Kidney (tissue), 14 donors: ENCODE data around the gene EPB41L5. TPM values are rescaled to one million over a fixed set of nuclear protein-coding genes. Genes with fewer than 3 reads are reported as not detected.
"Not testable (repeated sequence)": the region's sequence is repeated elsewhere in the genome, so short reads cannot be mapped to it uniquely, and the experiment has no call there.

ENCODE experiments used
- DNase-seq, 5 donors: peaks; one replicate each; pipeline ENCODE4 v3.0.0-alpha.2; 2013 to 2020
- FAIRE-seq: peaks from 2 replicates; lab custom pipeline; 2012; peaks lifted over from hg19 to GRCh38; lab: Jason Lieb, UNC
- H3K27ac ChIP-seq, 2 donors: one replicate each; pipeline ENCODE4 v1.7.0; 2013; ENCODE audit warnings: low read depth in 2 of 2, low read length in 2 of 2, inconsistent platforms in 1 of 2
- H3K27me3 ChIP-seq: one replicate; pipeline ENCODE4 v1.7.1; 2013; ENCODE audit warnings: low read length, inconsistent platforms; ENCODE audit not compliant: control insufficient read depth, insufficient read depth
- H3K36me3 ChIP-seq, 3 donors: one replicate each; pipeline versions ENCODE4 v1.7.0 to v1.7.1; 2013; ENCODE audit warnings: low read length in 3 of 3, control low read depth in 1 of 3, inconsistent platforms in 1 of 3; ENCODE audit not compliant: insufficient read depth in 3 of 3, control insufficient read depth in 2 of 3
- H3K4me1 ChIP-seq, 3 donors: one replicate each; pipeline versions ENCODE4 v1.7.0 to v1.7.1; 2013; ENCODE audit warnings: low read length in 3 of 3, inconsistent platforms in 1 of 3, low read depth in 1 of 3; ENCODE audit not compliant: control insufficient read depth in 2 of 3, insufficient read depth in 2 of 3
- H3K4me3 ChIP-seq, 3 donors: one replicate each; pipeline versions ENCODE4 v1.7.0 to v1.8.1; 2013; ENCODE audit warnings: low read length in 3 of 3, control low read depth in 1 of 3, inconsistent platforms in 1 of 3
- H3K9ac ChIP-seq, 3 donors: one replicate each; pipeline versions ENCODE4 v1.7.0 to v1.7.1; 2013; ENCODE audit warnings: low read length in 3 of 3, control low read depth in 1 of 3, inconsistent platforms in 1 of 3
- H3K9me3 ChIP-seq, 3 donors: one replicate each; pipeline versions ENCODE4 v1.7.0 to v1.7.1; 2013; ENCODE audit warnings: low read length in 3 of 3, control low read depth in 1 of 3, inconsistent platforms in 1 of 3; ENCODE audit not compliant: control insufficient read depth in 2 of 3, insufficient read depth in 1 of 3
- CTCF ChIP-seq: IDR thresholded peaks from 3 replicates; pipeline ENCODE4 v1.5.1; 2012; ENCODE audit warnings: mild to moderate bottlenecking, moderate library complexity, borderline replicate concordance; ENCODE audit not compliant: insufficient read depth; ENCODE audit errors: extremely low read depth
- intact Hi-C: fragments of 100-400 bp; cut with DNase I; formaldehyde crosslinking; loops from one replicate; pipeline ENCODE4 v1.11.1; 2022
- polyA plus RNA-seq: library from polyadenylated mRNA; stranded (reverse); fragments of 350-450 nt; fragmentation: Illumina TruSeq; extraction: RNeasy Lipid Tissue Mini Kit (QIAGEN cat#74804); gene quantifications from one replicate; pipeline ENCODE4 v1.2.3, GENCODE V29; 2014; ENCODE audit warnings: low read depth, low replicate concordance; ENCODE audit not compliant: insufficient read depth
- total RNA-seq: library from RNA; stranded (reverse); fragmentation: NEBNext Ultra II Directional; extraction: Animal tissue kit (Norgen Biotek cat#: 25700); gene quantifications from one replicate; pipeline ENCODE4 v1.2.1, GENCODE V29; 2021
- donor health status: control.
- donor health status: control.
- donor health status: control.
- donor health status: control.
- donor health status: control.
- donor health status: DM: yes; HTN: yes; CAD: no.
- donor health status: Normal renal cell carcinoma (clear cell type).

Gene EPB41L5
- total and polyA plus RNA-seq, 2 donors from 2014 or later, result 28.2 to 49.4 TPM

GRCh38 chr2:120037995-120038541 is 25.2 kb downstream of the EPB41L5 start:
- no peak overlapping the region for H3K27ac ChIP-seq
- TF ChIP-seq CTCF, result no peak
- no peak overlapping the region for H3K9ac ChIP-seq
- no peak overlapping the region for H3K4me3 ChIP-seq
- H3K4me1 ChIP-seq, result no peaks in the 10 kb centered on the region
- no peaks in the 10 kb centered on the region for H3K36me3 ChIP-seq
- intact Hi-C loops, result no loop called here
- H3K27me3 ChIP-seq, result no peaks in the 10 kb centered on the region
- no peaks in the 10 kb centered on the region for H3K9me3 ChIP-seq
- DNase-seq (no peak), FAIRE-seq (no peak)

- no peak for FAIRE-seq
These were observed 29.5 kb downstream of the EPB41L5 start for GRCh38 chr2:120042359-120042758.

GRCh38 chr2:120044336-120044735 is 31.5 kb downstream of the EPB41L5 start:
- Histone ChIP-seq H3K27ac (no peak overlapping the region), H3K9ac (no peak overlapping the region), H3K4me3 (no peak overlapping the region), H3K9me3 (peaks cover 0 to 4% (median 0%) of the 10 kb centered on the region in 3 donors), H3K27me3 (no peaks in the 10 kb centered on the region), H3K36me3 (peaks cover 0 to 12% (median 6%) of the 10 kb centered on the region in 3 donors), H3K4me1 (no peaks in the 10 kb centered on the region)
- intact Hi-C loops, result no loop called here
- DNase-seq (no peak), FAIRE-seq (no peak)
- no peak for TF ChIP-seq CTCF

More at GRCh38 chr2:120042359-120042758, 29.5 kb downstream of the EPB41L5 start:
- no peak for DNase-seq
- no peak overlapping the region for H3K27ac ChIP-seq
- peaks cover 0 to 4% (median 0%) of the 10 kb centered on the region in 3 donors for H3K9me3 ChIP-seq
- no peak overlapping the region for H3K9ac ChIP-seq
- H3K4me3 ChIP-seq, result no peak overlapping the region
- no peaks in the 10 kb centered on the region for H3K4me1 ChIP-seq
- H3K27me3 ChIP-seq, result no peaks in the 10 kb centered on the region
- no peak for TF ChIP-seq CTCF
- intact Hi-C loops, result no loop called here
- H3K36me3 ChIP-seq, result peaks cover 0 to 12% (median 6%) of the 10 kb centered on the region in 3 donors

- FAIRE-seq, H3K27me3 ChIP-seq, H3K9me3 ChIP-seq, H3K4me3 ChIP-seq, H3K27ac ChIP-seq, H3K9ac ChIP-seq, DNase-seq, H3K4me1 ChIP-seq, intact Hi-C loops: not testable (repeated sequence)
- H3K36me3 ChIP-seq, result peaks cover 0 to 12% (median 6%) of the 10 kb centered on the region in 3 donors
These were observed 32.9 kb downstream of the EPB41L5 start for GRCh38 chr2:120045775-120046174.

- H3K9me3 ChIP-seq, FAIRE-seq, DNase-seq, H3K9ac ChIP-seq, H3K27me3 ChIP-seq, intact Hi-C loops, H3K4me3 ChIP-seq, H3K27ac ChIP-seq, H3K4me1 ChIP-seq: not testable (repeated sequence)
- H3K36me3 ChIP-seq, result peaks cover 0 to 12% (median 6%) of the 10 kb centered on the region in 3 donors
These were observed 33.4 kb downstream of the EPB41L5 start for GRCh38 chr2:120046252-120046651.
